ENCODE measurements around the gene MRAP. TPM values are rescaled to one million over a fixed set of nuclear protein-coding genes. Genes with fewer than 3 reads are reported as not detected.

MRAP gene
- total and polyA plus RNA-seq, 2 donors (not counting 1 experiment from before 2014, with no cell fraction given): 0.17 TPM; not detected in 1

DNA sequence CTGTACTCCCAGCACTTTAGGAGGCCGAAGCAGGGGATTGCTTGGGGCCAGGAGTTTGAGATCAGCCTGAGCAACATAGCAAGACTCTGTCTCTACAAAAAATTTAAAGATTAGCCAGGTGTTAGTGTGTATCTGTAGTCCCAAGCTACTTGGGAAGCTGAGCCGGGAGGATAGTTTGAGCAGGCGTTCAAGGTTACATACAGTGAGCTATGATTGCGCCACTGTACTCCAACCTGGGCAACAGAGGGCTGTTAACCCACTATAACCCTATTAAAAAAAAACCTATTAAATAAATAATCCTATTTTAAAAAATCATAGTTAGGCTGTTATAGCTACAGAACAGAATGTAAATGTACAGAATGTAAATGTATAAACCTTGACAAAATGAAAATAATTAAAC, 22.0 kb upstream of the MRAP start:
- no peaks in the 10 kb centered on the region for H3K36me3 ChIP-seq (ENCODE audit: control insufficient read depth, insufficient read depth, low read length)

GRCh38 chr21:32278103-32278502, 20.6 kb upstream of the MRAP start:
- Histone ChIP-seq H4K20me1 (ENCODE audit: control insufficient read depth, extremely low read depth, insufficient read depth, low read length) (no peaks in the 10 kb centered on the region), H3K4me3 (replicated peaks in 1 of 4; ENCODE audit: control extremely low read depth in 1 of 4, insufficient read depth in 1 of 4, low read depth in 3 of 4, low read length in 4 of 4) (peak overlapping the region; percentile 67 to 90 (median 88)), H3K27ac (ENCODE audit: insufficient read depth, low read length) (peak overlapping the region; percentile 26), H3K9ac (ENCODE audit: insufficient read depth, low read length) (peak overlapping the region; percentile 76), H2AFZ (ENCODE audit: low read length) (peak overlapping the region; percentile 47), H3K79me2 (ENCODE audit: control insufficient read depth, insufficient read depth, low read length) (peaks cover 14% of the 10 kb centered on the region), H3K4me1 (ENCODE audit: control insufficient read depth, extremely low read depth, insufficient read depth, low read length) (peaks cover 4% of the 10 kb centered on the region), H3K4me2 (ENCODE audit: extremely low read depth, insufficient read depth, low read length) (peak overlapping the region; percentile 96), H3K9me3 (ENCODE audit: control insufficient read depth, insufficient read depth, low read depth, low read length) (no peaks in the 10 kb centered on the region), H3K36me3 (ENCODE audit: control insufficient read depth, insufficient read depth, low read length) (no peaks in the 10 kb centered on the region), H3K27me3 (ENCODE audit: control insufficient read depth, insufficient read depth, low read length) (no peaks in the 10 kb centered on the region)
- no peak for DNase-seq (ENCODE audit: low read depth in 2 of 2)
- TF ChIP-seq, protein P1, sequence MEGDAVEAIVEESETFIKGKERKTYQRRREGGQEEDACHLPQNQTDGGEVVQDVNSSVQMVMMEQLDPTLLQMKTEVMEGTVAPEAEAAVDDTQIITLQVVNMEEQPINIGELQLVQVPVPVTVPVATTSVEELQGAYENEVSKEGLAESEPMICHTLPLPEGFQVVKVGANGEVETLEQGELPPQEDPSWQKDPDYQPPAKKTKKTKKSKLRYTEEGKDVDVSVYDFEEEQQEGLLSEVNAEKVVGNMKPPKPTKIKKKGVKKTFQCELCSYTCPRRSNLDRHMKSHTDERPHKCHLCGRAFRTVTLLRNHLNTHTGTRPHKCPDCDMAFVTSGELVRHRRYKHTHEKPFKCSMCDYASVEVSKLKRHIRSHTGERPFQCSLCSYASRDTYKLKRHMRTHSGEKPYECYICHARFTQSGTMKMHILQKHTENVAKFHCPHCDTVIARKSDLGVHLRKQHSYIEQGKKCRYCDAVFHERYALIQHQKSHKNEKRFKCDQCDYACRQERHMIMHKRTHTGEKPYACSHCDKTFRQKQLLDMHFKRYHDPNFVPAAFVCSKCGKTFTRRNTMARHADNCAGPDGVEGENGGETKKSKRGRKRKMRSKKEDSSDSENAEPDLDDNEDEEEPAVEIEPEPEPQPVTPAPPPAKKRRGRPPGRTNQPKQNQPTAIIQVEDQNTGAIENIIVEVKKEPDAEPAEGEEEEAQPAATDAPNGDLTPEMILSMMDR (conservative IDR thresholded peaks at IDR 0.05 in 1 of 2, IDR thresholded peaks at IDR 0.05 in 1 of 2; ENCODE audit: low read depth in 1 of 2, low read length in 2 of 2): no peak

More for the DNA sequence above, 22.0 kb upstream of the MRAP start:
- no peak for TF ChIP-seq EZH2 (IDR thresholded peaks at IDR 0.05; ENCODE audit: low read length, missing control alignments)
- TF ChIP-seq, protein P1 (conservative IDR thresholded peaks at IDR 0.05 in 1 of 2, IDR thresholded peaks at IDR 0.05 in 1 of 2; ENCODE audit: low read depth in 1 of 2, low read length in 2 of 2): no peak
- H3K4me2 ChIP-seq (ENCODE audit: extremely low read depth, insufficient read depth, low read length): no peak overlapping the region
- peaks cover 4% of the 10 kb centered on the region for H3K4me1 ChIP-seq (ENCODE audit: control insufficient read depth, extremely low read depth, insufficient read depth, low read length)
- peaks cover 14% of the 10 kb centered on the region for H3K79me2 ChIP-seq (ENCODE audit: control insufficient read depth, insufficient read depth, low read length)
- no peaks in the 10 kb centered on the region for H3K27me3 ChIP-seq (ENCODE audit: control insufficient read depth, insufficient read depth, low read length)
- H2AFZ ChIP-seq (ENCODE audit: low read length): no peak overlapping the region
- no peak for DNase-seq (ENCODE audit: low read depth in 2 of 2)
- no peak overlapping the region for H3K27ac ChIP-seq (ENCODE audit: insufficient read depth, low read length)
- H4K20me1 ChIP-seq (ENCODE audit: control insufficient read depth, extremely low read depth, insufficient read depth, low read length): no peaks in the 10 kb centered on the region
- H3K9ac ChIP-seq (ENCODE audit: insufficient read depth, low read length): no peak overlapping the region
- H3K9me3 ChIP-seq (ENCODE audit: control insufficient read depth, insufficient read depth, low read depth, low read length): no peaks in the 10 kb centered on the region
- no peak overlapping the region for H3K4me3 ChIP-seq (replicated peaks in 1 of 4; ENCODE audit: control extremely low read depth in 1 of 4, insufficient read depth in 1 of 4, low read depth in 3 of 4, low read length in 4 of 4)

GRCh38 chr21:32278518-32279376, 19.9 kb upstream of the MRAP start, which contains the start of gene MIS18A:
MIS18A (minus strand) TSS chr21:32279049; CDS start chr21:32279014, 35 bp downstream.
- H2AFZ ChIP-seq (ENCODE audit: low read length): peak within 1 kb of the TSS; percentile 98
- peak within 1 kb of the TSS; percentile 67 to 90 (median 89) for H3K4me3 ChIP-seq (replicated peaks in 1 of 4; ENCODE audit: control extremely low read depth in 1 of 4, insufficient read depth in 1 of 4, low read depth in 3 of 4, low read length in 4 of 4)
- H3K27ac ChIP-seq (ENCODE audit: insufficient read depth, low read length): peak within 1 kb of the TSS; percentile 79
- H3K9ac ChIP-seq (ENCODE audit: insufficient read depth, low read length): peak within 1 kb of the TSS; percentile 76
- peaks cover 14% of the 10 kb centered on the region for H3K79me2 ChIP-seq (ENCODE audit: control insufficient read depth, insufficient read depth, low read length)
- H3K36me3 ChIP-seq (ENCODE audit: control insufficient read depth, insufficient read depth, low read length): no peaks in the 10 kb centered on the region
- H4K20me1 ChIP-seq (ENCODE audit: control insufficient read depth, extremely low read depth, insufficient read depth, low read length): no peaks in the 10 kb centered on the region
- H3K27me3 ChIP-seq (ENCODE audit: control insufficient read depth, insufficient read depth, low read length): no peaks in the 10 kb centered on the region
- H3K4me2 ChIP-seq (ENCODE audit: extremely low read depth, insufficient read depth, low read length): peak within 1 kb of the TSS; percentile 99
- H3K4me1 ChIP-seq (ENCODE audit: control insufficient read depth, extremely low read depth, insufficient read depth, low read length): peaks cover 4% of the 10 kb centered on the region
- no peak for TF ChIP-seq EZH2 (IDR thresholded peaks at IDR 0.05; ENCODE audit: low read length, missing control alignments)
- TF ChIP-seq, protein P1 (conservative IDR thresholded peaks at IDR 0.05 in 1 of 2, IDR thresholded peaks at IDR 0.05 in 1 of 2; ENCODE audit: low read depth in 1 of 2, low read length in 2 of 2): no peak
- peak; percentile 92 to 95 for DNase-seq (ENCODE audit: low read depth in 2 of 2)
- no peaks in the 10 kb centered on the region for H3K9me3 ChIP-seq (ENCODE audit: control insufficient read depth, insufficient read depth, low read depth, low read length)

All from fibroblast of lung (primary cell).